DND-41 (cell line): ENCODE data around the gene ACOX3.
"Not testable (repeated sequence)": the region's sequence is repeated elsewhere in the genome, so short reads cannot be mapped to it uniquely, and the experiment has no call there.

Experiments used
- ATAC-seq: fragments of 200-7000 bp; cut with Tn5 transposase; 3 replicates; pipeline ENCODE4 v1.9.1; 2021; ENCODE audit warnings: low read depth; ENCODE audit not compliant: insufficient read depth
- DNase-seq: peaks from one replicate; pipeline ENCODE4 v3.0.0-alpha.2; 2020
- H2AFZ ChIP-seq: 2 replicates; pipeline ENCODE4 v1.6.0; 2012; ENCODE audit warnings: low read depth, low read length
- H3K27ac ChIP-seq: 2 replicates; pipeline ENCODE4 v1.5.1; 2012; ENCODE audit warnings: low read length, inconsistent platforms
- H3K27me3 ChIP-seq: fragments of 200-600 bp; sonication (generic); 2 replicates; pipeline ENCODE4 v1.6.0; 2012; ENCODE audit warnings: low read length, mild to moderate bottlenecking, inconsistent platforms; ENCODE audit not compliant: insufficient read depth, poor library complexity
- H3K36me3 ChIP-seq: 2 replicates; pipeline ENCODE4 v1.5.1; 2012; ENCODE audit warnings: low read length, inconsistent platforms; ENCODE audit not compliant: insufficient read depth
- H3K4me1 ChIP-seq: 2 replicates; pipeline ENCODE4 v1.5.1; 2012; ENCODE audit warnings: mild to moderate bottlenecking, low read length; ENCODE audit not compliant: insufficient read depth
- H3K4me2 ChIP-seq: 2 replicates; pipeline ENCODE4 v1.6.0; 2012; ENCODE audit warnings: mild to moderate bottlenecking, moderate library complexity, low read length, inconsistent platforms; ENCODE audit not compliant: insufficient read depth
- H3K4me3 ChIP-seq, 2 experiments: fragments of 200-600 bp in 1 of 2; shearing (Covaris generic) in 1 of 2; 2 replicates each; pipeline ENCODE4 v1.5.1; 2012 to 2016; ENCODE audit warnings: inconsistent platforms in 2 of 2, low read length in 2 of 2, mild to moderate bottlenecking in 2 of 2, low read depth in 1 of 2, moderate library complexity in 1 of 2
- H3K79me2 ChIP-seq: 2 replicates; pipeline ENCODE4 v1.6.0; 2012; ENCODE audit warnings: low read length, inconsistent platforms; ENCODE audit not compliant: insufficient read depth
- H3K9ac ChIP-seq: 2 replicates; pipeline ENCODE4 v1.6.0; 2012; ENCODE audit warnings: low read depth, mild to moderate bottlenecking, inconsistent platforms, low read length, moderate library complexity
- H3K9me3 ChIP-seq: 2 replicates; pipeline ENCODE4 v1.5.1; 2012; ENCODE audit warnings: low read length, moderate library complexity, mild to moderate bottlenecking, inconsistent platforms; ENCODE audit not compliant: insufficient read depth, severe bottlenecking
- H4K20me1 ChIP-seq: 2 replicates; pipeline ENCODE4 v1.6.0; 2012; ENCODE audit warnings: low read length; ENCODE audit not compliant: insufficient read depth
- EZH2 ChIP-seq: IDR thresholded peaks from 3 replicates; pipeline ENCODE4 v1.6.1; 2012; ENCODE audit warnings: borderline replicate concordance, low read depth, mild to moderate bottlenecking, moderate library complexity, low read length, inconsistent platforms; ENCODE audit not compliant: severe bottlenecking
- TF ChIP-seq, protein P1 (sequence below): IDR thresholded peaks from 2 replicates; pipeline ENCODE4 v1.5.1; 2012; ENCODE audit warnings: borderline replicate concordance, low read length, moderate library complexity, mild to moderate bottlenecking; ENCODE audit not compliant: poor library complexity, severe bottlenecking; ENCODE audit errors: extremely low read depth

The ACOX3 gene

DNA sequence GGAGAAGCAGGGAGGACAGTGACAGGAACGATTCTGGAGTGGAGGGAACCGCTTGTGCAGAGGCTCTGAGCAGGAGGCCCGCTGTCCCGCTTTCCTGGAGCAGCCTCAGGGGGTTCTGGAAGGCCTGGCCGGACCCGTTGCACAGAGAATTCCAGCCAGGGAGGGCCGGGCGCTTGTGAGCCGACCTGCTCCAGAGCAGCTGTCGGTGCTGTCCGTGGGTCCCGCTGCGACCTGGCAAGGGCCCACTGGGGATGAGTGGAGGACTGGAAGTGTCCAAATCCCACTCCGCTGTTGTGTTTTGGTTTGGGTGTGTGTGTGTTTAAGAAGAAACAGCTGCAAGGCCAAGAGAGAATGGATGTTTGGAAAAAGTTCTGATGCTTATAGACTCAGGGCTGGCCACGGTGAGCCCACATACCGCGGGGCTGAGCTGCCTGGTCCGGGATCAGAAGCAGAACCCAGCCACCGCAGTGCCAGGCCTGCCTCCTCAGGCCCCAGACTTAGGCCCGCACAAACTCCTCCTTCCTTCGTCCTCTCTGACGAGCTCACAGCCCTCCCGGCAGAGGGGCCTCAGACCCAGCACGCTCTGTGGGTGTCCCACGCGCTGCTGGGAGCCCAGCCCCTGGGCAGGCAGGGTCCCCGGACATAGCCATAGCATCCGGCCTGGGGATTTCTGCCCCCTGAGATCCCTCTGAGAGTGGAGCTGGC lies 97.1 kb downstream of the ACOX3 start:
- Histone ChIP-seq H3K79me2 (no peaks in the 10 kb centered on the region), H3K9me3 (no peaks in the 10 kb centered on the region), H3K27ac (no peak overlapping the region), H3K4me1 (no peaks in the 10 kb centered on the region), H3K27me3 (no peaks in the 10 kb centered on the region), H2AFZ (no peak overlapping the region), H3K4me2 (no peak overlapping the region), H3K4me3 (no peak overlapping the region), H3K9ac (no peak overlapping the region), H4K20me1 (no peaks in the 10 kb centered on the region; the same call in 1 of the 2 replicates), H3K36me3 (no peaks in the 10 kb centered on the region)
- TF ChIP-seq EZH2, result no peak
- TF ChIP-seq, protein P1, sequence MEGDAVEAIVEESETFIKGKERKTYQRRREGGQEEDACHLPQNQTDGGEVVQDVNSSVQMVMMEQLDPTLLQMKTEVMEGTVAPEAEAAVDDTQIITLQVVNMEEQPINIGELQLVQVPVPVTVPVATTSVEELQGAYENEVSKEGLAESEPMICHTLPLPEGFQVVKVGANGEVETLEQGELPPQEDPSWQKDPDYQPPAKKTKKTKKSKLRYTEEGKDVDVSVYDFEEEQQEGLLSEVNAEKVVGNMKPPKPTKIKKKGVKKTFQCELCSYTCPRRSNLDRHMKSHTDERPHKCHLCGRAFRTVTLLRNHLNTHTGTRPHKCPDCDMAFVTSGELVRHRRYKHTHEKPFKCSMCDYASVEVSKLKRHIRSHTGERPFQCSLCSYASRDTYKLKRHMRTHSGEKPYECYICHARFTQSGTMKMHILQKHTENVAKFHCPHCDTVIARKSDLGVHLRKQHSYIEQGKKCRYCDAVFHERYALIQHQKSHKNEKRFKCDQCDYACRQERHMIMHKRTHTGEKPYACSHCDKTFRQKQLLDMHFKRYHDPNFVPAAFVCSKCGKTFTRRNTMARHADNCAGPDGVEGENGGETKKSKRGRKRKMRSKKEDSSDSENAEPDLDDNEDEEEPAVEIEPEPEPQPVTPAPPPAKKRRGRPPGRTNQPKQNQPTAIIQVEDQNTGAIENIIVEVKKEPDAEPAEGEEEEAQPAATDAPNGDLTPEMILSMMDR, result no peak
- no peak for ATAC-seq
- no peak for DNase-seq

DNA sequence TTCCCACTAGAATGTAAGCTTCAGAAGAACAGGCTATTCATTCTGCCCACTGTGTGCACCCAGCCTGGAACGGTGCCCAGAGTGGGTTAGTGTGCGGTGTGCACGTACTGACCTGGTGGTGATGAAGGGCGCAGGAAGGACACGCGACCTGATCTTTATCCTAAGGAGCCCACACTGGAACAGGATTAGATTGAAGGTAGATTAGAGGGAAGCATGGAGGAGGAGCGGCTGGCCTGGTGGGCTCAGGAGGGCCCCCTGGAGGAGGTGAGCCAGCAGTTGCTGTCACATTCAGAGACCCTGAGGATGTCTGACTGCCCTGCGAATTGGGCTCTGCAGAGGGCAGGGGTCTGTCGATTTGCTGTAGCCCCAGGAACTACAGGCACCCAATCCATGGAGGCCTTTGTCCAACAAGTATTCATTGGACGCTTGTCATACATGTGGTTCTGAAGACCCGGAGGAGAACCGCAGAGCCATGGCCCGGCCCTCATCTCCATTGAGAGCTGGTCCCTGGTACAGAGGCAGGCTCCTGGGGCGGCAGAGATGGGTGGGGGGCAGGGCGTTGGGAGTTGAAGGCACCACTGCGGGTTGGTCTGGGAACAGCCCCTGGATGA lies 97.8 kb downstream of the ACOX3 start:
- no peak for TF ChIP-seq EZH2
- TF ChIP-seq, protein P1, result peak; percentile 27
- DNase-seq (no peak), ATAC-seq (no peak)
- H3K9ac ChIP-seq, result no peak overlapping the region
- H3K4me3 ChIP-seq, result no peak overlapping the region
- no peak overlapping the region for H3K4me2 ChIP-seq
- no peak overlapping the region for H2AFZ ChIP-seq
- H4K20me1 ChIP-seq, result no peaks in the 10 kb centered on the region; the same call in 1 of the 2 replicates
- H3K79me2 ChIP-seq, result no peaks in the 10 kb centered on the region
- no peaks in the 10 kb centered on the region for H3K9me3 ChIP-seq
- no peaks in the 10 kb centered on the region for H3K4me1 ChIP-seq
- no peaks in the 10 kb centered on the region for H3K36me3 ChIP-seq
- H3K27me3 ChIP-seq, result no peaks in the 10 kb centered on the region
- no peak overlapping the region for H3K27ac ChIP-seq

DNA sequence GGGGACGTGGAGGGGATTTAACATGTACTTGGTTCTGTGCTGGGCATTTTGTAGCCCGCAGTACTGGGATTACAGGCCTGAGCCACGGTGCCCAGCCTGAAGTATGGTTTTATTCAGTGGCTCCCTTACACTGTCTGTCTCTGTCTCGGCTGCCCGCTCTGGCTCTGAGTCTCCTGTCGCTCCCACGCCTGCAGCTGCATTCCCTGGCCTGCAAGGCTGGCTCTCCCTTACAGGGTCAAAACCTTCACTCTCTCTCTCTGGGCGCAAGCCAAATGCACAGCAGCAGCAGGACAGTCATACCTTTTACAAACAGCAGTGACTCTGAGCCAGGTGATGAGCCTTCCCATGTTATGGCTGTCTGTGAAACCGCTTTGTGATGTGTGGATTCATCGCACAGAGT lies 98.8 kb downstream of the ACOX3 start:
- Histone ChIP-seq H3K9me3 (peaks cover 2% of the 10 kb centered on the region), H4K20me1 (no peaks in the 10 kb centered on the region; the same call in 1 of the 2 replicates), H3K4me1 (no peaks in the 10 kb centered on the region), H3K36me3 (no peaks in the 10 kb centered on the region), H3K9ac (no peak overlapping the region), H2AFZ (no peak overlapping the region), H3K4me3 (no peak overlapping the region), H3K27ac (no peak overlapping the region), H3K27me3 (no peaks in the 10 kb centered on the region), H3K79me2 (no peaks in the 10 kb centered on the region), H3K4me2 (no peak overlapping the region)
- TF ChIP-seq, protein P1, result no peak
- TF ChIP-seq EZH2, result no peak
- DNase-seq, result no peak
- ATAC-seq, result no peak

DNA sequence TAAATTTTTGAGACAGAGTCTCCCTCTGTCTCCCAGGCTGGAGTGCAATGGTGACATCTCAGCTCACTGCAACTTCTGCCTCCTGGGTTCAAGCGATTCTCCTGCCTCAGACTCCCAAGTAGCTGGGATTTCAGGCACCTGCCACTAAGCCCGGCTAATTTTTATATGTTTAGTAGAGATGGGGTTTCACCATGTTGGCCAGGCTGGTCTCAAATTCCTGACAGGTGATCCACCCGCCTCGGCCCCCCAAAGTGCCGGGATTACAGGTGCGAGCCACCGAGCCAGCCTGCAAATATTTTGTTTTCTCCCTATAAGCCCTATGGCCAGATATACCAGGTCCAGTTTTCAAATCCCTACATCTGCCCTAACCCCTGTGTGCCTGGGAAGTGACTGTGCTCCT lies 99.2 kb downstream of the ACOX3 start:
- H3K4me2 ChIP-seq, H3K27me3 ChIP-seq: not testable (repeated sequence)

More for the DNA sequence above, 99.2 kb downstream of the ACOX3 start:
- not testable (repeated sequence) for H3K9ac ChIP-seq, H3K36me3 ChIP-seq, H2AFZ ChIP-seq, H3K27ac ChIP-seq, ATAC-seq, H3K79me2 ChIP-seq, DNase-seq, H3K4me1 ChIP-seq, H3K4me3 ChIP-seq, H3K9me3 ChIP-seq, H4K20me1 ChIP-seq
